BJ (cell line): ENCODE results near the gene DACH1. TPM values are rescaled to one million over a fixed set of nuclear protein-coding genes. Genes with fewer than 3 reads are reported as not detected.

Experiments
- CTCF ChIA-PET: fragments of 350-600 bp; formaldehyde crosslinking; extraction: SDS; loops from one replicate; lab custom pipeline; 2021; ENCODE audit warnings: antibody characterized with exemption, inconsistent platforms; lab: Yijun Ruan, JAX
- POLR2A ChIA-PET: fragments of 300-600 bp; sonication (Branson Sonifier 250); formaldehyde crosslinking; extraction: SDS; loops from one replicate; lab custom pipeline; 2021; ENCODE audit warnings: antibody characterized with exemption; lab: Charles Lee
- DNase-seq: peaks from one replicate; pipeline ENCODE4 v3.0.0-alpha.2; 2011; ENCODE audit warnings: low read depth
- H3K27me3 ChIP-seq: 2 replicates; pipeline ENCODE4 v1.6.0; 2011; ENCODE audit warnings: low read length; ENCODE audit not compliant: control insufficient read depth, insufficient read depth
- H3K36me3 ChIP-seq: 2 replicates; pipeline ENCODE4 v1.5.1; 2011; ENCODE audit warnings: low read length; ENCODE audit not compliant: control insufficient read depth, insufficient read depth
- H3K4me3 ChIP-seq: 2 replicates; pipeline ENCODE4 v1.5.1; 2011; ENCODE audit warnings: low read depth, mild to moderate bottlenecking, control low read depth, low read length
- CTCF ChIP-seq: IDR thresholded peaks from 2 replicates; pipeline ENCODE4 v1.5.1; 2011; ENCODE audit warnings: low read depth, mild to moderate bottlenecking, control low read depth, inconsistent platforms, low read length, moderate library complexity; ENCODE audit not compliant: insufficient read depth
- polyA plus RNA-seq: library from polyadenylated mRNA; depleted of rRNA; stranded (reverse); fragments of >200 nt; gene quantifications from 2 replicates; pipeline ENCODE4 v1.2.3, GENCODE V29; 2011

The DACH1 gene
- polyA plus RNA-seq, 1 experiment, result 0.01 TPM

GRCh38 chr13:71485913-71486312, 381.1 kb downstream of the DACH1 start:
- Histone ChIP-seq H3K4me3 (no peak overlapping the region), H3K27me3 (no peaks in the 10 kb centered on the region), H3K36me3 (no peaks in the 10 kb centered on the region)
- no peak for DNase-seq
- POLR2A ChIA-PET, result no interaction called here
- no peak for TF ChIP-seq CTCF
- CTCF ChIA-PET, result no interaction called here

GRCh38 chr13:71483733-71484132, 383.3 kb downstream of the DACH1 start:
- POLR2A ChIA-PET, result no interaction called here
- CTCF ChIA-PET, result no interaction called here

GRCh38 chr13:71481501-71481900, 385.5 kb downstream of the DACH1 start:
- no peak for TF ChIP-seq CTCF

More at GRCh38 chr13:71483733-71484132, 383.3 kb downstream of the DACH1 start:
- no peaks in the 10 kb centered on the region for H3K27me3 ChIP-seq
- no peaks in the 10 kb centered on the region for H3K36me3 ChIP-seq
- no peak for DNase-seq
- no peak for TF ChIP-seq CTCF
- no peak overlapping the region for H3K4me3 ChIP-seq

GRCh38 chr13:71481046-71481445, 386.0 kb downstream of the DACH1 start:
- Histone ChIP-seq H3K36me3 (no peaks in the 10 kb centered on the region), H3K27me3 (no peaks in the 10 kb centered on the region), H3K4me3 (no peak overlapping the region)
- ChIA-PET POLR2A (no interaction called here), CTCF (no interaction called here)
- DNase-seq, result no peak
- no peak for TF ChIP-seq CTCF

More at GRCh38 chr13:71481501-71481900, 385.5 kb downstream of the DACH1 start:
- no peaks in the 10 kb centered on the region for H3K27me3 ChIP-seq
- DNase-seq, result no peak
- POLR2A ChIA-PET, result no interaction called here
- no peaks in the 10 kb centered on the region for H3K36me3 ChIP-seq
- H3K4me3 ChIP-seq, result no peak overlapping the region
- CTCF ChIA-PET, result no interaction called here

- no peak for DNase-seq
- Histone ChIP-seq H3K27me3 (no peaks in the 10 kb centered on the region), H3K36me3 (no peaks in the 10 kb centered on the region), H3K4me3 (no peak overlapping the region)
- ChIA-PET CTCF (interaction anchor here (0.8 kb wide), 1 partner anchor 175 kb away, joined by 3 read pairs; no protein-coding TSS in a partner anchor), POLR2A (no interaction called here)
- TF ChIP-seq CTCF, result 0 out of 2 replicates have a peak, but pooled peaks have one; percentile 21
Observed at GRCh38 chr13:71477735-71478134, 389.3 kb downstream of the DACH1 start.
